ENCODE results near the gene WRNIP1.

The WRNIP1 gene

DNA sequence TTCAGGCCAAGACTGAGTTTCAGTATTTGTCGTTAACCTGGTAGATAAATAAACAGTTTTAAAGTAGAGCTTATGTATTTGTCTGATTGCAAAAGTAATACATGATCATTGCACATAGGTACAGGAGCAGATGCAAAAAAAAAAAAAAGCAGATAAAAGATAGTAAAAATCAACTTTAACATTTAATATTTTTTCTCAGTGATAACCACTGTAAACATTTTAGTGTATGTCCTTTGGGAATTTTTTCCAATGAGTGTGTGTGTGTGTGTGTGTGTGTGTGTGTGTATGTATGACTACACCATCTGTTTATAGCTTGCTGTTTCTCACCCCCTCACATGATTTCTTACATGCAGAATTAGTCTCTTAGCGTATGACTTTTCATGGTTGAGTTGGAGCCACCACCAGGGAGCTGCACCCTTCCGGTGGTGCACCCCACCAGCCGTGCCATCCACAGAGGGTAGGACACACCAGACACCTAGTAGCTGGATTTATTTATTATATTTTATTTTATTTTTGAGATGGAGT lies 26.3 kb downstream of the WRNIP1 start:
- H3K27ac ChIP-seq (ENCODE audit: low read length, poor library complexity, severe bottlenecking), result peak overlapping the region; percentile 46
- H2AK5ac ChIP-seq (ENCODE audit: low read length, severe bottlenecking), result no peak overlapping the region
- H4K8ac ChIP-seq (ENCODE audit: low read length), result no peak overlapping the region
- no peak overlapping the region for H2BK15ac ChIP-seq (ENCODE audit: low read depth, poor library complexity, severe bottlenecking)
- no peak overlapping the region for H3K4me2 ChIP-seq (ENCODE audit: low read length, poor library complexity, severe bottlenecking)
- DNase-seq, result peak; percentile 65
- H3K9me3 ChIP-seq (ENCODE audit: control insufficient read depth, low read length), result no peaks in the 10 kb centered on the region
- H3K36me3 ChIP-seq (ENCODE audit: control insufficient read depth in 1 of 2, insufficient read depth in 2 of 2, low read depth in 1 of 2, low read length in 2 of 2), result peaks cover 8 to 13% of the 10 kb centered on the region in 2 experiments
- peaks cover 15% of the 10 kb centered on the region for H3K4me1 ChIP-seq (ENCODE audit: control insufficient read depth, insufficient read depth, low read depth, low read length)
- no peak overlapping the region for H4K91ac ChIP-seq (ENCODE audit: low read length)
- H3K4ac ChIP-seq (ENCODE audit: low read depth in 1 of 2, low read length in 2 of 2), result no peak overlapping the region
- peaks cover 30% of the 10 kb centered on the region for H3K79me1 ChIP-seq (replicated peaks; ENCODE audit: low read length, poor library complexity, severe bottlenecking)
- no peak overlapping the region for H3K18ac ChIP-seq (ENCODE audit: low read depth in 1 of 2, low read length in 2 of 2)
- H3K23ac ChIP-seq (ENCODE audit: low read length in 2 of 2), result no peak overlapping the region
- peak overlapping the region; percentile 91 for H3K9ac ChIP-seq (ENCODE audit: low read length)
- WGBS, result 91% methylated on average over 1 of the region's 4 CpGs
- H2BK120ac ChIP-seq (ENCODE audit: low read depth, low read length), result no peak overlapping the region
- H3K4me3 ChIP-seq (ENCODE audit: insufficient read depth in 1 of 2, low read depth in 1 of 2, low read length in 2 of 2), result no peak overlapping the region
- H3K27me3 ChIP-seq (ENCODE audit: control insufficient read depth in 1 of 2, insufficient read depth in 1 of 2, low read length in 2 of 2), result no peaks in the 10 kb centered on the region
- H2BK5ac ChIP-seq (ENCODE audit: low read depth, low read length, poor library complexity, severe bottlenecking), result no peak overlapping the region
- H2BK12ac ChIP-seq (ENCODE audit: low read length in 2 of 2), result no peak overlapping the region
- no peak overlapping the region for H3K14ac ChIP-seq (ENCODE audit: low read length in 2 of 2)
- no peak overlapping the region for H2AFZ ChIP-seq (ENCODE audit: low read depth, low read length)

DNA sequence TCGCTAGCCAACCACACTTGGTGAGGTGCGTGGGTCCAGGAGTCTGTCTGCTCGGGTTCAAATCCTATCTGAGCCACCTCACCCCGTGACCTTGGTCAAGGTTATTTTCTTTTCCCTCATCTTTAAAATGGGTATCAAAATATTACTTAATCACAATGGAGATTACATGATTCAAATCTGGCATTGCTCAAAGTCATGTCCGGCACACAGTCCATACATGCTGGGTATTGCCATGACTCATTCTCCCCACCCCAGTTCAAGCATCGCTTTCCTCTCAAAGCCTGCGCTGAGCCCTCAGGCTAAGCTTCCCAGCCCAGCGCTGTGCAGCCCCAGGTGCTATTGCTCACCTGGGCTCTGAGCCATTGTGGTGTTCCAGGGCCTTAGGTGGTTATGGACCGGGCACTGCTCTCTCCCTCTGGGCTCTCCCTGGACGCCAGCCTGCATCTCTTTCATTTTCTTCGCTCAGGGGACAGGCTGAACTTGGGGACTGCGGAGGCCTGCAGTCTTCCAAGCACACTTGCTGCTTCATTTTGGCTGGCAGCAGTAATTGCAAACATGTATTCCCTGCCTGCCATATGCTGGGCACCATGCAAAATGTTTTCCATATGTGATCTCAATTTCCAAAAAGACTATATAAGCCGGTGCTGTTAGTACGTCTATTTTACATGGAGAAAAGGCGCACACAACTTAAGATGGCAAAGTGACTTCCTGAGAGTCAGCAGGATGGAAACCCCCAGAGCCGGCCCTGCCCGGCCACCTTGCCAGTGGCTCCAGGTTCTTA lies 27.3 kb downstream of the WRNIP1 start:
- H2BK12ac ChIP-seq (ENCODE audit: low read length in 2 of 2), result peak overlapping the region in 1 of 2 experiments; percentile 25
- no peak overlapping the region for H2BK15ac ChIP-seq (ENCODE audit: low read depth, poor library complexity, severe bottlenecking)
- WGBS, result 97% methylated on average over 17 of the region's 17 CpGs
- H3K4me1 ChIP-seq (ENCODE audit: control insufficient read depth, insufficient read depth, low read depth, low read length), result peaks cover 17% of the 10 kb centered on the region
- no peak overlapping the region for H3K4me3 ChIP-seq (ENCODE audit: insufficient read depth in 1 of 2, low read depth in 1 of 2, low read length in 2 of 2)
- no peak overlapping the region for H3K4ac ChIP-seq (ENCODE audit: low read depth in 1 of 2, low read length in 2 of 2)
- peak overlapping the region; percentile 40 for H4K8ac ChIP-seq (ENCODE audit: low read length)
- no peak overlapping the region for H3K18ac ChIP-seq (ENCODE audit: low read depth in 1 of 2, low read length in 2 of 2)
- no peak overlapping the region for H2AFZ ChIP-seq (ENCODE audit: low read depth, low read length)
- H2AK5ac ChIP-seq (ENCODE audit: low read length, severe bottlenecking), result no peak overlapping the region
- no peaks in the 10 kb centered on the region for H3K27me3 ChIP-seq (ENCODE audit: control insufficient read depth in 1 of 2, insufficient read depth in 1 of 2, low read length in 2 of 2)
- H2BK120ac ChIP-seq (ENCODE audit: low read depth, low read length), result no peak overlapping the region
- H3K23ac ChIP-seq (ENCODE audit: low read length in 2 of 2), result no peak overlapping the region
- no peak overlapping the region for H3K27ac ChIP-seq (ENCODE audit: low read length, poor library complexity, severe bottlenecking)
- no peaks in the 10 kb centered on the region for H3K9me3 ChIP-seq (ENCODE audit: control insufficient read depth, low read length)
- H2BK5ac ChIP-seq (ENCODE audit: low read depth, low read length, poor library complexity, severe bottlenecking), result no peak overlapping the region
- peaks cover 35% of the 10 kb centered on the region for H3K79me1 ChIP-seq (replicated peaks; ENCODE audit: low read length, poor library complexity, severe bottlenecking)
- H3K14ac ChIP-seq (ENCODE audit: low read length in 2 of 2), result no peak overlapping the region
- H3K4me2 ChIP-seq (ENCODE audit: low read length, poor library complexity, severe bottlenecking), result no peak overlapping the region
- no peak overlapping the region for H4K91ac ChIP-seq (ENCODE audit: low read length)
- H3K9ac ChIP-seq (ENCODE audit: low read length), result no peak overlapping the region
- peaks cover 5 to 10% of the 10 kb centered on the region in 2 experiments for H3K36me3 ChIP-seq (ENCODE audit: control insufficient read depth in 1 of 2, insufficient read depth in 2 of 2, low read depth in 1 of 2, low read length in 2 of 2)
- DNase-seq, result peak; percentile 47

DNA sequence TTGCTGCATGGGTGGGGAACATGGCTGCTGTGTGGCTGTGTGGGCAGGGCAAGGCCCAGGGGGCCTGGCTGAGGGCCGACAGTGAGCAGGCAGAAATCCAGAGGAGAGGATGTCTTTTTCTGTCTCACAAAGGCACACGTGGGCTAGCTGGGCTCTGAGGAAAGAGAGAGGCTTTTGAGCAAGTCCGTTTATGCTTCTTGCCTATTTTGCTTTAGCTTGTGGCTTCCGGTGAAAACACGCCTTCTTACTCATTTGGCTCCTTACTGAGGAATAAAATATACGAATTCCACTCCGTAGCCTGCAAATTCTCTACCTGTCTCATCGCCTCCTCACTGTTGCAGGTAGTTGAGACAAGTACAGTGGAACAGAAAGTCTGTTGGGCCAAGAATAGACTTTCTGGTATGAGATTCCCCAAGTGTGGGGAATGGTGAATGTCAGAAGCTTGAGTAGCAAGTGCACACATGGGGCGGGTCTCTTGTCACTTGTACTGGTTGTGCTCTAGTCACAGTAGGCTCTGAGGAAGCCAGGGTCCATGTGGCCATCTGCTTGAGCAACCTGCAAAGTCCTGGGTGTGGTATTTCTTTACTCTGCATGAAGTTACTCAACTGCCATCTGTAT lies 28.4 kb downstream of the WRNIP1 start:
- 92% methylated on average over 8 of the region's 9 CpGs for WGBS
- Histone ChIP-seq H3K4me2 (ENCODE audit: low read length, poor library complexity, severe bottlenecking) (no peak overlapping the region), H3K23ac (ENCODE audit: low read length in 2 of 2) (no peak overlapping the region), H3K79me1 (replicated peaks; ENCODE audit: low read length, poor library complexity, severe bottlenecking) (peaks cover 34% of the 10 kb centered on the region), H2BK12ac (ENCODE audit: low read length in 2 of 2) (no peak overlapping the region), H3K4me3 (ENCODE audit: insufficient read depth in 1 of 2, low read depth in 1 of 2, low read length in 2 of 2) (no peak overlapping the region), H3K4ac (ENCODE audit: low read depth in 1 of 2, low read length in 2 of 2) (no peak overlapping the region), H2AK5ac (ENCODE audit: low read length, severe bottlenecking) (no peak overlapping the region), H3K18ac (ENCODE audit: low read depth in 1 of 2, low read length in 2 of 2) (no peak overlapping the region), H3K27me3 (ENCODE audit: control insufficient read depth in 1 of 2, insufficient read depth in 1 of 2, low read length in 2 of 2) (no peaks in the 10 kb centered on the region), H3K4me1 (ENCODE audit: control insufficient read depth, insufficient read depth, low read depth, low read length) (peaks cover 20% of the 10 kb centered on the region), H3K9me3 (ENCODE audit: control insufficient read depth, low read length) (no peaks in the 10 kb centered on the region), H2BK15ac (ENCODE audit: low read depth, poor library complexity, severe bottlenecking) (no peak overlapping the region), H2BK120ac (ENCODE audit: low read depth, low read length) (no peak overlapping the region), H2BK5ac (ENCODE audit: low read depth, low read length, poor library complexity, severe bottlenecking) (no peak overlapping the region), H4K91ac (ENCODE audit: low read length) (peak overlapping the region; percentile 34), H3K14ac (ENCODE audit: low read length in 2 of 2) (no peak overlapping the region), H3K27ac (ENCODE audit: low read length, poor library complexity, severe bottlenecking) (no peak overlapping the region), H3K36me3 (ENCODE audit: control insufficient read depth in 1 of 2, insufficient read depth in 2 of 2, low read depth in 1 of 2, low read length in 2 of 2) (peaks cover 0 to 6% of the 10 kb centered on the region in 2 experiments), H4K8ac (ENCODE audit: low read length) (peak overlapping the region; percentile 7), H3K9ac (ENCODE audit: low read length) (no peak overlapping the region), H2AFZ (ENCODE audit: low read depth, low read length) (no peak overlapping the region)
- no peak for DNase-seq

DNA sequence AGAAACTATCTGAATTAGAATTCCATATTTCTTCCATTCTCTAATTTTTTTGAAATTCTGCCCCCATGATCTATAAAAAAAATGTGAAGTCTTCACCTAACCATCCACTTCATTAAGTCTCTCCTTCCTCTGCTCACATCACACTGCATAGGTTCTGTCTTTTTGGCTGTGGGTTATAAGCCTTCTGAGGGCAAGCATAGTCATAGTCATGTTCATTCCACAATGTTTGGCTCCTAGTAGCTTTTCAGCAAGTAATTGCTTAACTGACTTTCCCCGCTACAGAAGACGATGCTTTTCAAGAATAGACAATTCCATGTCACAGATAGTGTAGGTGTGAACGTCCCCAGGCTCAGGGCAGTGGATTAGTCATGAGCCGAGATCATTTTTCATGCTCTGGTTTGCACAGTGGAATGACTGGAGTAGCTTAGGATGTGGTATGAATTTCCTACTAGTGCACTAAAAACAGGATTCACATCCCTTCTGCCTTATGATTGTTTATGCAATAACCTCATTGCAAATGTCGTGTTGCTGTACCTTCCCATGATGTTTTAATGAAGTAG lies 29.1 kb downstream of the WRNIP1 start:
- no peak overlapping the region for H3K4me3 ChIP-seq (ENCODE audit: insufficient read depth in 1 of 2, low read depth in 1 of 2, low read length in 2 of 2)

More for the DNA sequence above, 29.1 kb downstream of the WRNIP1 start:
- 75% methylated on average over 4 of the region's 5 CpGs for WGBS
- Histone ChIP-seq H3K18ac (ENCODE audit: low read depth in 1 of 2, low read length in 2 of 2) (no peak overlapping the region), H3K27me3 (ENCODE audit: control insufficient read depth in 1 of 2, insufficient read depth in 1 of 2, low read length in 2 of 2) (no peaks in the 10 kb centered on the region), H2BK15ac (ENCODE audit: low read depth, poor library complexity, severe bottlenecking) (no peak overlapping the region), H2BK5ac (ENCODE audit: low read depth, low read length, poor library complexity, severe bottlenecking) (no peak overlapping the region), H2BK12ac (ENCODE audit: low read length in 2 of 2) (no peak overlapping the region), H3K79me1 (replicated peaks; ENCODE audit: low read length, poor library complexity, severe bottlenecking) (peaks cover 37% of the 10 kb centered on the region), H3K23ac (ENCODE audit: low read length in 2 of 2) (no peak overlapping the region), H3K36me3 (ENCODE audit: control insufficient read depth in 1 of 2, insufficient read depth in 2 of 2, low read depth in 1 of 2, low read length in 2 of 2) (peaks cover 0 to 6% of the 10 kb centered on the region in 2 experiments), H3K9me3 (ENCODE audit: control insufficient read depth, low read length) (no peaks in the 10 kb centered on the region), H3K9ac (ENCODE audit: low read length) (no peak overlapping the region), H4K8ac (ENCODE audit: low read length) (no peak overlapping the region), H3K4ac (ENCODE audit: low read depth in 1 of 2, low read length in 2 of 2) (no peak overlapping the region), H3K27ac (ENCODE audit: low read length, poor library complexity, severe bottlenecking) (no peak overlapping the region), H4K91ac (ENCODE audit: low read length) (no peak overlapping the region), H3K14ac (ENCODE audit: low read length in 2 of 2) (no peak overlapping the region), H2AK5ac (ENCODE audit: low read length, severe bottlenecking) (no peak overlapping the region), H3K4me2 (ENCODE audit: low read length, poor library complexity, severe bottlenecking) (no peak overlapping the region), H3K4me1 (ENCODE audit: control insufficient read depth, insufficient read depth, low read depth, low read length) (peaks cover 17% of the 10 kb centered on the region), H2BK120ac (ENCODE audit: low read depth, low read length) (no peak overlapping the region), H2AFZ (ENCODE audit: low read depth, low read length) (no peak overlapping the region)
- peak; percentile 22 for DNase-seq
